Measurements from ENCODE around the gene WDR73.
"Not testable (repeated sequence)": the region's sequence is repeated elsewhere in the genome, so short reads cannot be mapped to it uniquely, and the experiment has no call there.

- not testable (repeated sequence) for TF ChIP-seq EZH2 (IDR thresholded peaks at IDR 0.05; ENCODE audit: low read length, unreplicated experiment); CTCF (conservative IDR thresholded peaks at IDR 0.05; ENCODE audit: low read depth, low read length); EZH2phosphoT487 (IDR thresholded peaks at IDR 0.05; ENCODE audit: borderline replicate concordance, low read length)
These were observed 11.4 kb downstream of the WDR73 start for GRCh38 chr15:84642640-84643039.

Data from PC-3 (cell line).